Measurements from ENCODE around the gene DIAPH1. TPM values are rescaled to one million over a fixed set of nuclear protein-coding genes. Genes with fewer than 3 reads are reported as not detected.

DIAPH1 gene
- total RNA-seq, 4 donors from 2014 or later, result 63.0 to 157 (median 124) TPM

DNA sequence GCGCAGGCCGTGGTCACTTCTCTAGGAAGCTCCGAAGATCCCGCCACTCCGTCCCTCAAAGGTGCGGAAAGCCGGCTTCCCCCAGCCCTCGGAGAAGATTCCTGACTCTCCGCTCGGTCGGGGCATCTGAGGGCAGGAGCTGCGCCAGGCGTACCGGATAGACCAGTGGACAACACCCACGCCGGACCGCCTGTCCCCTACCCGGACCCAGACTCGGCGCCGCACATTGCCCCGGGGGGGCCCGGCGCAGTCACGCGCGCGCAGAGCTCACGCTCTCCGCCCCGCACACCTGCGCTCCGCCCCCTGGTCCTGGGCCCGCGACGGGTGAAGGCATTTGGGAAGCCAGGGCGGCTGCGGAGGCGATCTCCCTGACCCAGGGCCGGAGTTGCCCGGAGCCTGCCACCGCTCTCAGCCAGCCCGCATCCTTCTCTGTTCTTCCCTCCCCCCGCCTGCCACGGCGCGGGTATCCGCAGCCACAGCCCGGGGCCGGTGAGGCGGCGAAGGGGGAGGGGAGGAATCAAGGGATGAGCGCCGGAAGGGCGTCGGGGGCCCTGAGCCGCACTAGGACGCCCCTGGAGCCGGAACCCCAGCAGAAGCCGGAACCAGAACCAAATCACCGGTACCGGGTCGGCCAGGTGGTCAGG is 18.4 kb upstream of the DIAPH1 start:
- intact Hi-C loops (cut with DNase I), result no loop called here
- Histone ChIP-seq H3K4me3 (peak overlapping the region; percentile 77 to 94 (median 88)), H3K4me1 (peaks cover 26 to 49% (median 31%) of the 10 kb centered on the region in 3 donors), H3K9me3 (no peaks in the 10 kb centered on the region), H3K36me3 (peaks cover 0 to 40% (median 0%) of the 10 kb centered on the region in 3 donors), H3K27ac (peak overlapping the region; percentile 70 to 93 (median 88)), H3K27me3 (no peaks in the 10 kb centered on the region)
- TF ChIP-seq POLR2A (IDR thresholded peaks at IDR 0.05), result no peak
- TF ChIP-seq, protein P1, sequence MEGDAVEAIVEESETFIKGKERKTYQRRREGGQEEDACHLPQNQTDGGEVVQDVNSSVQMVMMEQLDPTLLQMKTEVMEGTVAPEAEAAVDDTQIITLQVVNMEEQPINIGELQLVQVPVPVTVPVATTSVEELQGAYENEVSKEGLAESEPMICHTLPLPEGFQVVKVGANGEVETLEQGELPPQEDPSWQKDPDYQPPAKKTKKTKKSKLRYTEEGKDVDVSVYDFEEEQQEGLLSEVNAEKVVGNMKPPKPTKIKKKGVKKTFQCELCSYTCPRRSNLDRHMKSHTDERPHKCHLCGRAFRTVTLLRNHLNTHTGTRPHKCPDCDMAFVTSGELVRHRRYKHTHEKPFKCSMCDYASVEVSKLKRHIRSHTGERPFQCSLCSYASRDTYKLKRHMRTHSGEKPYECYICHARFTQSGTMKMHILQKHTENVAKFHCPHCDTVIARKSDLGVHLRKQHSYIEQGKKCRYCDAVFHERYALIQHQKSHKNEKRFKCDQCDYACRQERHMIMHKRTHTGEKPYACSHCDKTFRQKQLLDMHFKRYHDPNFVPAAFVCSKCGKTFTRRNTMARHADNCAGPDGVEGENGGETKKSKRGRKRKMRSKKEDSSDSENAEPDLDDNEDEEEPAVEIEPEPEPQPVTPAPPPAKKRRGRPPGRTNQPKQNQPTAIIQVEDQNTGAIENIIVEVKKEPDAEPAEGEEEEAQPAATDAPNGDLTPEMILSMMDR (IDR thresholded peaks at IDR 0.05), result no peak
- DNase-seq, result no peak
- 1% methylated on average over 11 of the region's 63 CpGs for WGBS, 2 donors

DNA sequence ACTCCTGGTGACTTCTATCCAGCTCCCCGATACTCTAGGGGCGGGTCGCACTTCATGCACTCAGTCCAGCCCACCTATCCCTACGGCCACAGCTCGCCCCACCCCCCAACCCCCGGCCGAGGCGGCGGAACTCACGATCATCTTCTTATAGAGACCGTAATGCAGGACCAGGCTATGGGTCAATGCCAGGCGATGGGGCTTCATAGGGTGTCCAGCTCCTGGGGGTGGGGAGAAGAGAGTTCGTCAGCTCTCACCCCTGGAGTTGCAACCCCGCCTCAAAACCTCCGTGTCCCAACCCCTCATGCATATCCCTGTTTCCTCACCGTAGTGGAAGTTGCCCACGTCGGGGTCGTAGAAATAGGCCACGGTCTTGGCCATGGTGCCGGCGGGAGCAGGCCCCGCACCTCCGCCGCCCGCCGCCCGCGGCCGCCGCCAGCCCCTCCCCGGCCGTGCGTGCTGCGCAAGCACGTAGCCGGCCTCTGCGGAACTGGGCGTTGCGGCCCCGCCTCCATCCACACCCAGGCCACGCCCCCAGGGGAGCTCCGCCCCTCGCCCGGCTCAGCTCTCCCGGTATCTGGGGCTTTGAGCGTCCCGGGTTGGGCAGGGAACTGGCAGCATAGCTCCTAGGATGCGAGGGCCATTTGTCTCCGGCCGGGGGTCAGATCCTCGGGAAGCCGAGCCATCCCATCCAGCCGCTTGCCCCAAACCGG is 17.8 kb upstream of the DIAPH1 start, which contains the start of the genes HDAC3 and RELL2:
HDAC3 (minus strand) TSS at position 437 of the 710 bp plus-strand sequence; CDS start at position 378, 59 bp downstream.
RELL2 (plus strand) TSS at position 585 of the 710 bp plus-strand sequence. CDS start 1,229 bp downstream, outside the sequence.
- H3K9me3 ChIP-seq, result no peaks in the 10 kb centered on the region
- peak; percentile 66 for DNase-seq
- peaks cover 26 to 50% (median 31%) of the 10 kb centered on the region in 3 donors for H3K4me1 ChIP-seq
- peaks cover 0 to 36% (median 0%) of the 10 kb centered on the region in 3 donors for H3K36me3 ChIP-seq
- H3K27ac ChIP-seq, result peak within 1 kb of the TSS; percentile 86 to 93 (median 91)
- 1% methylated on average over 14 of the region's 55 CpGs; no CpG with 5 or more reads in 1 of the 2 donors for WGBS, 2 donors
- H3K27me3 ChIP-seq, result no peaks in the 10 kb centered on the region
- peak within 1 kb of the TSS; percentile 77 to 94 (median 88) for H3K4me3 ChIP-seq
- TF ChIP-seq, protein P1 (IDR thresholded peaks at IDR 0.05), result peak in 1 of 6 experiments; percentile 10
- TF ChIP-seq POLR2A (IDR thresholded peaks at IDR 0.05), result peak in 3 of 4 donors; percentile 92 to 96 (median 93)
- intact Hi-C loops (cut with DNase I), result no loop called here

DNA sequence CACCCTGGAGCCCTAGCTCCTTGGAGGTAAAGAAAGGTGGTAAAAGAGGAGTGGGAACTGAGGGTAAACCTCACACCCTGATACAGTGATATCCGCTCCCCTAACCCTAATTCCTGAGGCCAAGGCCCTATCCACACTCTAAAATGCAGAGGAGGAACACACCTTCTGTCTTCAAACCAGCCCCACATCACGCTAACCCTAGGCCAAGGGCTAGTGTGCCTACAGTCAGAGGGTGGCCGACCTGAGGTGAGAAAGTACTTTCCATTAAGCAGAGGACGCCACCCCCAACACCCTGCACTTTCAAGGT is 17.3 kb upstream of the DIAPH1 start:
- TF ChIP-seq POLR2A (IDR thresholded peaks at IDR 0.05), result no peak
- TF ChIP-seq, protein P1 (IDR thresholded peaks at IDR 0.05), result no peak
- DNase-seq, result no peak
- Histone ChIP-seq H3K36me3 (peaks cover 0 to 34% (median 0%) of the 10 kb centered on the region in 3 donors), H3K4me3 (peak overlapping the region; percentile 77 to 94 (median 88)), H3K27me3 (no peaks in the 10 kb centered on the region), H3K4me1 (peaks cover 26 to 50% (median 31%) of the 10 kb centered on the region in 3 donors), H3K9me3 (no peaks in the 10 kb centered on the region), H3K27ac (peak overlapping the region; percentile 86 to 93 (median 91))
- 0 to 17% methylated on average over 2 to 3 of the region's 4 CpGs for WGBS, 2 donors
- intact Hi-C loops (cut with DNase I), result no loop called here

DNA sequence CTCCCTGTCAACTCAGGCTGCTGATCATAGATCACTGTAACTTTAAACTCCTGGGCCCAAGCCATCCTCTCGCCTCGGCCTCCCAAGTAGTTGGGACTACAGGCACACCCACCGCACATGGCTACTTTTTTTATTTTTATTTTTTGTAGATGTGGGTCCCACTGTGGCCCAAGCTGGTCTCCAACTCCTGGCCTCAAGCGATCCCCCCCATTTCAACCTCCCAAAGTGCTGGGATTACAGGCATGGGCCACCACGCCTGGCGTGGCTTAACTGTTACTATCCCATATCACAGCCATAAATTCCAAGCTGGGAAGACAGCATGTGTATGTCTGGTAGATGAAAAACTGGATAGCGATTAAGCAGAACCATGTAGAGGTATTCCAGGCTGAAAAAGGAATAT is 16.8 kb upstream of the DIAPH1 start:
- TF ChIP-seq, protein P1 (IDR thresholded peaks at IDR 0.05), result no peak
- no peak for TF ChIP-seq POLR2A (IDR thresholded peaks at IDR 0.05)
- Histone ChIP-seq H3K27ac (peak overlapping the region in 3 of 4 donors; percentile 86 to 93 (median 92)), H3K4me1 (peaks cover 26 to 50% (median 31%) of the 10 kb centered on the region in 3 donors), H3K4me3 (peak overlapping the region; percentile 77 to 94 (median 88)), H3K36me3 (peaks cover 0 to 34% (median 0%) of the 10 kb centered on the region in 3 donors), H3K9me3 (no peaks in the 10 kb centered on the region), H3K27me3 (no peaks in the 10 kb centered on the region)
- intact Hi-C loops (cut with DNase I), result no loop called here
- no peak for DNase-seq
- 45 to 62% methylated on average over 7 of the region's 7 CpGs for WGBS, 2 donors

DNA sequence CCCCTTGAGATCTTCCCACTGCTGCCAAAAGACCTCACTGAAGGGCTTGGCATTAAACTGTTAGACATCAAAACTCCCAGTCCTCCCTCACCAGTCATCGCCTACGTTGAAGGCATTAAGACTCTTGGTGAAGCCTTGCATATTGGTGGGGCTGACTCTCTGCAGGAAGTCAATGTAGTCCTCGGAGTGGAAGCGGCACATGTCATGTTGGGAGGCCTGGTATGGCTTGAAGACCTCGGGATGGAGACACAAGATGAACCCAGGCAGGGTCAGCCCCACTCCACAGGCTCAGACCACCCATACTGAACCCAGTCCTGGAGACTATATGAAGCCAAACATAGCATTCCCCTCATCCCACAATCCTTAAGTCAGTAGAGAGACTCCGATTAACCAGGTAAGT is 15.9 kb upstream of the DIAPH1 start:
- Histone ChIP-seq H3K4me3 (no peak overlapping the region), H3K27ac (no peak overlapping the region), H3K27me3 (no peaks in the 10 kb centered on the region), H3K9me3 (no peaks in the 10 kb centered on the region), H3K4me1 (peaks cover 26 to 50% (median 31%) of the 10 kb centered on the region in 3 donors), H3K36me3 (peaks cover 0 to 35% (median 1%) of the 10 kb centered on the region in 3 donors)
- 80 to 87% methylated on average over 3 to 6 of the region's 6 CpGs for WGBS, 2 donors
- no peak for TF ChIP-seq POLR2A (IDR thresholded peaks at IDR 0.05)
- no peak for DNase-seq
- intact Hi-C loops (cut with DNase I), result no loop called here
